GM12874 (cell line): ENCODE results near the gene TBC1D12.

Source experiments
- CTCF ChIP-seq: IDR thresholded peaks from 2 replicates; pipeline ENCODE4 v1.5.1; 2011; ENCODE audit warnings: low read depth, mild to moderate bottlenecking, control low read depth, low read length, moderate library complexity; ENCODE audit not compliant: insufficient read depth

TBC1D12 gene

GRCh38 chr10:94439275-94439861 lies 37.0 kb downstream of the TBC1D12 start:
- no peak for TF ChIP-seq CTCF

GRCh38 chr10:94440096-94440495 lies 37.8 kb downstream of the TBC1D12 start:
- TF ChIP-seq CTCF: no peak

GRCh38 chr10:94443047-94443446 lies 40.7 kb downstream of the TBC1D12 start:
- no peak for TF ChIP-seq CTCF

GRCh38 chr10:94443549-94443948 lies 41.2 kb downstream of the TBC1D12 start:
- no peak for TF ChIP-seq CTCF

- TF ChIP-seq CTCF: no peak
These were observed 48.4 kb downstream of the TBC1D12 start for GRCh38 chr10:94450782-94451181.

GRCh38 chr10:94451883-94452519 lies 49.7 kb downstream of the TBC1D12 start:
- no peak for TF ChIP-seq CTCF

GRCh38 chr10:94456942-94457341 lies 54.6 kb downstream of the TBC1D12 start:
- TF ChIP-seq CTCF: no peak

GRCh38 chr10:94459385-94459784 lies 57.0 kb downstream of the TBC1D12 start:
- TF ChIP-seq CTCF: no peak
